ENCODE data around the gene KLHL5.

GRCh38 chr4:39083164-39083563, 21.1 kb downstream of the KLHL5 start:
- no peak for TF ChIP-seq CTCF (IDR thresholded peaks at IDR 0.05; ENCODE audit: borderline replicate concordance, extremely low read depth, low read length, poor library complexity, severe bottlenecking)
- no peak for TF ChIP-seq EZH2 (IDR thresholded peaks at IDR 0.05; ENCODE audit: borderline replicate concordance, low read depth, low read length, severe bottlenecking)

Measured in DND-41 (cell line).